ENCODE data around the gene DNAJB7.
"Not testable (repeated sequence)": the region's sequence is repeated elsewhere in the genome, so short reads cannot be mapped to it uniquely, and the experiment has no call there.

DNAJB7 gene

DNA sequence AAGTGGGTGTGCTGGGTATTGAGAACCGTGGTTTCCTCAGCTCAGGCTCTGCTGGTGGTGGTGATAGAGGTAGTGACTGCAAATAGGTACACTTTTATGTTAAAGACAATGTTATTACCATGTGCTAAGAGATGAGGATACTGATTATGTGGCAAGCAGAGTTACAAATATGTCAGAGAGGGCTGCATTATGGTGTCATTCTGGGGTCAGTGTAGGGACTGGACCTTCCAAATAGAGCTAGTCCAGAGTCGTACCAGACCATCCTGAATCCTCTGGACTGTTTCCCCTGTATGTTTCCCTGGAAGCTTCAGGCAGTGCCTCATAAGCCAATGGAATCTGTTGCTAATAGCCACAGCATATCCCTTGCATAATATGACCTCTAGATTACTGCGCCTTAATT, at the start of gene DNAJB7:
Gene DNAJB7 (minus strand): TSS at position 101 of the 400 bp plus-strand sequence. CDS start 119 bp downstream, outside the sequence.
- DNase-seq (ENCODE audit: low read depth), result no peak

DNA sequence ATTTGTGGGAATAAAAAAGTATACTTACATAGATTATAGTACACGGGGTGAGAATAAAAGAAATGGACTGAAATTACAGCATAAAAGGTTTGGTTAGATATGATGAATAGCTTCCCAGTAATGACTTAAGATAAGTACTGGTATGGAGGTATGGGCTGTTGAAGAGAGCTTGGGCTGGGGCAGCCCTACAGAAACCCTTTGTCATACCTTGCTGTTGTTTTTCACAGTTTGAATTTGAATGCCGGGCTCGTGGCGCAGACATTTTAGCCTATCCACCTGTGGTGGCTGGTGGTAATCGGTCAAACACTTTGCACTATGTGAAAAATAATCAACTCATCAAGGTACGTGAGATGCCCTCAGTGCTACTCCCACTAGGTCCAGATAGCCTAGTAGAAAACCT, 47.0 kb upstream of the DNAJB7 start:
- no peak for DNase-seq (ENCODE audit: low read depth)

- no peak for DNase-seq (ENCODE audit: low read depth)
Measured at GRCh38 chr22:40904101-40904500, 42.2 kb upstream of the DNAJB7 start.

DNA sequence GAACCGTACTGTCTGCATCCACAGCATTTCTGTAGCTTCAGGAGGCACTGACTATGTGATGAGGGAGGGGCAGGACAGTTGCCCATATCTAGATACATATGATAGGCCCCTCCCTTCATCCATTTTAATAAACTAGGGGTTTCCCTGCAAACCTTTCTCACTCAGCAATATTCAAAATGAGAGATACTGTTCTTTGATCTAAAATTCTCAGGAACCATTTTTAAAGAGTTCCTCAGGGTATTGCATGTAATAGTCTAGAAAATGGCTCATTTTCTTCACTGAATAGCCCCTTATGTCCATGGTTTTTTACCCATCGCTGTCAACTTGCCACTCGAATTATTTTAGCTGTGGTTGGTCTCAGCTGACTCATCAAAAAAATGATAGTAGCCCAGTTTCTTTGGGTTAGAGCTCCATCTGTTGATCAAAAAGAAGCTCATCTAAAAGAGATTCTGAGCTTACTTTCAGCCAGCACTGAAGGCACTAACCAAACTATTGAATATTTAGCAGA, 37.0 kb upstream of the DNAJB7 start:
- no peak for DNase-seq (ENCODE audit: low read depth)

DNA sequence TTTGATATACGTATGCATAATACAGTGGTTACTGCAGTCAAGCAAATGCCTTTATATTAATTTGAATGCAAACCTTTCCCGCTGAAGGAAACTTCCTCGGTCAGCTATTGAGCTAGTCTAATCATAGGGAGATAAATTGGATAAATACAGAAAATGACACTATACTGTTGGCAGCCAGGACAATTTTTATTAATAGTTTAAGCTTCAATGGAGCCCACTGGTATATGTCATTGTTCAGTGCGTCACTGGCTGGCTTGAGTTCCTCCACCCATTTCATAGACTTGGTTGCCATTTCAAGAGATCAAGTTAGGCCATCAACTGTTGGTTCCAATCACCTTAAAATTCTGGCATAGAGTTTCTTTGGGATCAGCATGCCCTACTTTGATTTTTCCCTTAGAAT, 32.5 kb upstream of the DNAJB7 start:
- DNase-seq (ENCODE audit: low read depth), result no peak

- no peak for DNase-seq (ENCODE audit: low read depth)
Measured at GRCh38 chr22:40890881-40891280, 29.0 kb upstream of the DNAJB7 start.

- no peak for DNase-seq (ENCODE audit: low read depth)
Measured at GRCh38 chr22:40889116-40889515, 27.2 kb upstream of the DNAJB7 start.

DNA sequence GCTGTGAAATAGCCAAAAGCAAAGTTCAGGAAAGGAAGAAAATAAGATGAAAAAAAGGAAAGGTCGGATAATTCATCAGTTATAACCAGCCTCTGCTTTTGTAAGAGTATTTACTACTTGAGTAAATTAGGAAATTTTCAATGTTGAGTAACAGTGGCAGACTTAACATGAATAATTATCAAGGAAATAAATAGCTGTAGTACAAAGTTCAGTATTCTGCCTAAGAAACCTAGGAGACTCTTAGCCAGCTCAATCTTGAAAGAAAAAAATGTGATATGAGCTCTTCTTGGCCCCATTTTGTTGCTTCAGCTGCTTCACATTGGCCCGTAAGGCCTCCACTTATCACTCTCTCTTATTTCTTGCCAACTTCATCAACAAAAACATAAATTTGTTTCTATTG, 17.0 kb upstream of the DNAJB7 start:
- no peak for DNase-seq (ENCODE audit: low read depth)

DNA sequence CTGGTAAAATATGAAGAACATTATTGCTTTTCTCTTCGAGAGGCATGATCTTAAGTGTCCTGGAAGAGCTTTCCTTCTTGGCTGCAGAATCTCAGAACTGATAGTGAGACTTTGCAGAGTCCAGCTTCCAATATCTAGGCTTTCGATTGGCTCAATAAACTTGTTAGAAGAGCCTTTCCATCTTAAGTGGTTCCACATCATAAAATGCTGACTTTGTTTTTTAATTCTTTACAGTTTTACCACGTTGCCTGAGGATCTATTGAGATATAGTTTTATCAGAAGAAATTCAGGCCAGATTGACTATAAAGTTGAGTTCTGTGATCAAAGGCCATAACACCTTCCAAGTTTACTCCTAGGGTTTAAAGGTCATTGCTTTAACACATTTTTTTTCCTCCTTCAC, 15.6 kb upstream of the DNAJB7 start:
- no peak for DNase-seq (ENCODE audit: low read depth)

- DNase-seq (ENCODE audit: low read depth), result no peak
Measured at GRCh38 chr22:40876907-40877306, 15.0 kb upstream of the DNAJB7 start.

DNA sequence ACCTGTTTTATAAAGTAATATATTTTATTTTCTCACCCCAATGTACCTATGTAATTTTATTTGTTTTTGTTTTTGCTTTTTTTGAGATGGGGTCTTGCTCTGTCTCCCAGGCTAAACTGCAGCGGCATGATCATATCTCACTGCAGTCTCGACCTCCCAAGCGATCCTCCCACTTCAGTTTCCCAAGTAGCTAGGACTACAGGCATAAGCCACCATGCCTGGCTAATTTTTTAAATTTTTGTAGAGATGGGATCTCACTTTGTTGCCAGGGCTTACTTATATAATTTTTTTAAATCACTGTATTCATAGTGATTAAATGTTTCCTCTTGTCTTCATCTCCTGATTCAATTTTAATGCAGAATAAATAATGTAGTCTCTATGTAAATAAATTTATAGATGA, 13.2 kb upstream of the DNAJB7 start:
- DNase-seq (ENCODE audit: low read depth), result no peak

DNA sequence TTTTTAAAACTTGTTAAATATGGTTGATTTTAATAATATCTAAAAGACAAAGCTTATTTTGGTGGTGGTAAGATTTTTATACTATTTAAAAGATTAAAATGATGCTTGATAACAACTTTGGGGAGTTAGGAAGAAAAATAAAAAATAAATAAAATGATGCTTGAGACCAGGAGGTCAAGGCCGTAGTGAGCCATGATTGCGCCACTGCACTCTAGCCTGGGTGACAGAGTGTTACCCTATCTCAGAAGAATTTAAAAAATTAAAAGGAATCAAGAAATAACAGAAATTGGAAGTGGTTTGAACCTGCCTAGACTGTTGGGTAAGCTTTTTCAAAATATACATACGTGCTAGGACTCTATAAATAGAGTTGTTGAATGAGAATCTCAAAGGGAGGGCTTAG, 12.1 kb upstream of the DNAJB7 start:
- DNase-seq (ENCODE audit: low read depth), result no peak

GRCh38 chr22:40868379-40868778, 6.5 kb upstream of the DNAJB7 start:
- DNase-seq (ENCODE audit: low read depth), result not testable (repeated sequence)

DNA sequence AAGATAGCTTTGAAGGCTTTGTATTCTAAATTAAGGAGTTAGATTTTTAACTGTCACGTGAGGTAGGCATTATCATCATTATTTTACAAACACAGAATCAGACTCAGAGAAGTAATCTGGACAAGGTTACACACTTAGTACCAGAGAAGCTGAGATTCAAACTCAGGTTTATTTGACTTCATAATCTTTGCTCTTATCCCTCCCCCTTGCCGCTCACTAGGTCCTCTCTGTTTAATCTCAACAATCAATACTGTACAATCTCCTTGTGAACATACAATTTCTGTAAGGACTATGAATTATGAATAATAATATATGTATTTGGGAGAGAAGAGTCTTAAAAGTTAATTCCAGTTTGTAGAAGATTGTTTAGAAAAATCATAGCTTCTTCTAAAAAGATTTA, 5.2 kb upstream of the DNAJB7 start:
- DNase-seq (ENCODE audit: low read depth), result no peak

GRCh38 chr22:40862537-40862936, 624 bp upstream of the DNAJB7 start:
- no peak for DNase-seq (ENCODE audit: low read depth)

DNA sequence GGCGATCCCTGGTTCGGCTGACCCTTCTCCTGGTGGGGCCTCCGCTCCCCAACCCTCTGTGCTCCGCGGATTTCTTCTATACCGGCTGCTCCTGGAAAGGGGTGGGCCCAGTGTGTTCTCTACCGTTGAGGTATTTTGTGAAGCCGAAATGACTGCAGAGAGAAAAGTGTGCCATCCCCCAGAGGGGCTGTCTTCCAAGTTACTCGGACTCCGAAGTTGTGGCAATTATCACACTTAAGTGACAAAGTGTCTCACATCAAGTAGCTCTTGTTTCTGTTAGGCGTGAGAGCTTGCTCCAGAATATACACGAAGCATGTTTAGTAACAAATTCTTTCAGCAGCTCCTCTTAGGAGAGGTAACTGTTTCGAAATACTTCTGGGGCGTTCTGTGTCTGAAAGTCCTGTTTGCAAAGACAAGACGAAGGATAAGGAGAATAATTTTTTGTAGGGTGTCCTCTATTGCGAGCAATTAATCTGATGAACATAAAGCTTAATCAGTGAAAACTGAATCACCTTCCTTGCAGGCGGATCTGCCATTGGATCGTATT, 4.5 kb downstream of the DNAJB7 start:
- no peak for DNase-seq (ENCODE audit: low read depth)

DNA sequence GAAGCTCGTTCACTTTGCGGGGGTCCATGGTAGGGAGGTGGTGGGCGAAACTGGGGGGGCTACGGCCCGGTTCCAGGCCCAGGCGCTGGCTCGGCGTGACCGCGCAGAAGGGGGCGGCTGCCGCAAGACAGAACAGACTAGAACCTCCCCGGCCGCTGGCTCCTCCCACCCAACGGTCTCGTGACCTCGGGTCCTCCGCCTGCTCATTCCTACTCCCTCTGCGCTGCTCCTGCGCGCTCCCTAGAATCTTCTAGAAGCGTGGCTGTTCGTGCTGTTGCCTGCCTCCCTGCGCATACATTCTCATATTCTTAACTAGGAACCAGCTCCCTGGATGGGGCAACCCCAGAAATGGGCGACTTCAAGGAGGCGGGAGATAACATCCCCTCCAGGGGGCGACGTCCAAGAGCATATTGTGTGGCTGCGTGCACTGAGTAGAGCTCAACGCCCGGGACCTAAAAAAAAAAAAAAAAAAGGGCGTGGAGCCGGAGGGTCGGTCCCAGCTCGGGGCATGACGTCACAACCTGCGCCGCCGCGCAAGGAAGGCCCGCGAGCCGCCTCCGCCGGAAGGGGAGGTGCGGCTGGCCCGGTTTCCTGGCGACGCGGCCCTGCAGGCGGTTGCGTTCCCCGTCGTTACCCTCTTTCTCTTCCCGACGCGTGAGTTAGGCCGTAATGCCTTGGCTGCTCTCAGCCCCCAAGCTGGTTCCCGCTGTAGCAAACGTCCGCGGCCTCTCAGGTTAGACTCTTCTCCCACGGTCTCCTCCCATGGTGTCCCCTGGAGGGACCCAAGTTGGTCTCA, 5.2 kb downstream of the DNAJB7 start, which contains the start of the genes ST13 and XPNPEP3:
Gene ST13 (minus strand): TSS at position 127 of the 796 bp plus-strand sequence. CDS start 99 bp downstream, at position 28.
Gene XPNPEP3 (plus strand): TSS at position 636 of the 796 bp plus-strand sequence. CDS start 34 bp downstream, at position 670.
- DNase-seq (ENCODE audit: low read depth), result peak; percentile 96

GRCh38 chr22:40855979-40856512, 5.9 kb downstream of the DNAJB7 start:
- no peak for DNase-seq (ENCODE audit: low read depth)

DNA sequence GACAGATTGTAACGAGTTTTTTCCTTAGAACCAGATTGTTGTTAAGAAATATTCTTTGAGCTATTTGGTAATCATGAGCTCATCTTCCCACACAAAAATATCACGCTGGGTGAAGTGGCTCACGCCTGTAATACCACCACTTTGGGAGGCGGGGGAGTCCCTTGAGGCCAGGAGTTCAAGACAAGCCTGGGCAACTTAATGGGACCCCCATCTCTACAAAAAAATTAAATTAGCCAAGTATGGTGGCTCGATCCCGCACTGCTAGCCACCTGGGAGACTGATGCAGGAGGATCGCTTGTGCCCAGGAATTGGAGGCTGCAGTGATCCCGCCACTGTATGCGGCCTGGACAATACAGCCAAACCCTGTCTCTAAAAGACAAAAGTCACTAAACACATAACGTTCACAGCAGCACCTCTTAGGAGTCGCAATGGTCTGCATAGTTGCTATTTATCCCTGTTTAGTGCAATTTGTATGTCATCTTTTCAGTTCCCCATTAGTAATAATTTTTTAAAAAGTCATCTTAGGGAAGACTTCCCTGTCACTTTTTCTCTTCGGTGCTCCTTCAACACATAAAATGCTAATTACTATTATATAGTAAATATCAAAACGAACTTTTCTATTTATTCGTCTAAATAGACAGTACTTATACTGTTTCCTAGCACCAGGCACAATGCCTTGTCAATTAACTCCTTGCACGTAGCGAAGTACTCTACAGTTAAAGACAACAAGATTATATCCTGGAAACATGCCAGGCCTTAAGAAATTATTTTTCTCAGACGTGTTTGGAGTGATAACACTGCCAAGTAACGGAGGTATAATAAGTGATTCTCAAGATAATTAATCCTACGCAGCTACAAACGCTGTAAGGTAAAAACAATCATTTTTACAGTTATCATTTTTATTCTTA, 6.6 kb downstream of the DNAJB7 start:
- no peak for DNase-seq (ENCODE audit: low read depth)

- DNase-seq (ENCODE audit: low read depth), result no peak
Measured at GRCh38 chr22:40853961-40854360, 8.0 kb downstream of the DNAJB7 start.

GRCh38 chr22:40853333-40853732, 8.6 kb downstream of the DNAJB7 start:
- DNase-seq (ENCODE audit: low read depth), result no peak

GRCh38 chr22:40845816-40846215, 16.1 kb downstream of the DNAJB7 start:
- not testable (repeated sequence) for DNase-seq (ENCODE audit: low read depth)

All from stimulated activated CD4-positive, alpha-beta T cell treated with anti-CD3 and anti-CD28 coated beads, Interleukin-2, amount 100 ng/mL, for 4 hours (primary cell).